ENCODE data around the gene MTSS2.

Gene MTSS2

GRCh38 chr16:70691223-70692129 lies 5.6 kb upstream of the MTSS2 start:
- no peak for TF ChIP-seq CTCF (IDR thresholded peaks at IDR 0.05; ENCODE audit: low read depth, low read length, missing control alignments)
- DNase-seq (ENCODE audit: extremely low read depth, low read depth): peak; percentile 88
- H3K4me3 ChIP-seq (replicated peaks; ENCODE audit: low read depth, low read length): no peak overlapping the region

- TF ChIP-seq CTCF (IDR thresholded peaks at IDR 0.05; ENCODE audit: low read depth, low read length, missing control alignments): no peak
- no peak overlapping the region for H3K4me3 ChIP-seq (replicated peaks; ENCODE audit: low read depth, low read length)
- no peak for DNase-seq (ENCODE audit: extremely low read depth, low read depth)
Observed at GRCh38 chr16:70689970-70690891, 4.4 kb upstream of the MTSS2 start.

DNA sequence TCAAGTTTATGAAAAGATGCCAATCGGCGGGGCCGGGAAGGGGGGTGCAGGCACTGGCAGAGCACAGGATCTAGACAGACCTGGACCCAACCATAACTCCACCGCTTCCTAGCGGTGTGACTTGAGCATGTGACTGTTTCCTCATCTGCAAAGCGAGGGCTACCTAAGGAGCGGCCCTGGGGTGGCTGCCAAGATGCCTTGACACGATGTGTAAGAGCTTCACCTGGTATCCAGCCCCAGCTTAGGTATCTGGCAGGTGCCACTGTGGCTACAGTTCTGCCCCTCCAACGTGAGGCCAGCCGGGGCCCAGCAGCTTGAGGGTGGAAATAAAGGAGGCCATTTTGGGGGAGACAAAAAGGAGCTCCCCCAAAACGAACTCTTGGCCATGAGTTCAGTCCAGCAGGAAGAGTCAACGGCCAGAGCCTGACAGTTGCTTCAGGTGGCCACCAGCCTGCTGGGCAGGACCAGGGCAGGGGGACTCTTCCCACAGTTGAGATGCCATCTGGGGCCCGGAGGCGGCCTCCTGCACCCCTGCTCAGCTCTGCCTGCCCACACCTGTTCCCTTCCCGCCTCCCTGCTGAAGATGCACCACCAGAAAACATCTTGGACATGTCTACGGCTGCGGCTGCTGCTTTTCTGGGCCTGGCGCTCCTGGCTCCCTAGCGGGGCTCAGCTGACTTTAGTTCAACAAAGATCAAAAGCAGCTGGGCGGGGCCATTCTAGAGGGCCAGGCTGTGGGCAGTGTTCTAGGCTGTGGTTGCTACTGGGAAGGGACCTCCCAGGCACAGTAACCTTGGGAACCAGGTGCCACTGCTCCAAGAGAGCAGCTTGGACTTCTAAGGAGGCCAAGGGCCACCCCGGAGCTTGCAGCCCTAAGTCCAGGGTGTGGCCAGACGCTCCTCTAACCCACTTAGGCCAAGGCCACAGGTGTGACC lies 3.4 kb upstream of the MTSS2 start:
- DNase-seq (ENCODE audit: extremely low read depth, low read depth): no peak
- no peak overlapping the region for H3K4me3 ChIP-seq (replicated peaks; ENCODE audit: low read depth, low read length)
- no peak for TF ChIP-seq CTCF (IDR thresholded peaks at IDR 0.05; ENCODE audit: low read depth, low read length, missing control alignments)

DNA sequence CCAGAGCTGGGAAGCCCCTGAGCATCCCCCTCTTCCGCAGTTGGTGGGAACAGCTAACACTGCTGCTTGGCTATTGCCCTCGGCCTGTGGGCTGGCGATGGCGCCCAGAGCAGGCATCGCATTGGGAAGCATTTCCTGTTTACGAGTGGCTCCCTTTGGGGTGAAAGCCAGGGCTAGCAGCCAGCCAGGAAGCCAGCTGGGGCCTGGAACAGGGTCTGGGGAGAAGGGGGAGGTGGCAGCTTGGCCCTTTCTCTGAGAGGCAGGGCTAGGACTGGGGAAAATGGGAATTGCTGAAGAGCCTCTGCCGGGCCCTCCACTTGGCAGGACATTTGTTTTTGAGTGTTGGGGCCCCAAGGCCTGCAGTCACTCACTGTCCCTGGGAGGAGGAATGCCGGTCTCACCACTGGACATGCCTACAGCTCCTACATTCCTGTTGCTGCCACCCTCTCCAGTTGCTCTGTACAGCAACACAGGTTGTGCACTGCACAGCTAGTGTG lies 2.4 kb upstream of the MTSS2 start:
- H3K4me3 ChIP-seq (replicated peaks; ENCODE audit: low read depth, low read length): no peak overlapping the region
- TF ChIP-seq CTCF (IDR thresholded peaks at IDR 0.05; ENCODE audit: low read depth, low read length, missing control alignments): no peak
- DNase-seq (ENCODE audit: extremely low read depth, low read depth): no peak

DNA sequence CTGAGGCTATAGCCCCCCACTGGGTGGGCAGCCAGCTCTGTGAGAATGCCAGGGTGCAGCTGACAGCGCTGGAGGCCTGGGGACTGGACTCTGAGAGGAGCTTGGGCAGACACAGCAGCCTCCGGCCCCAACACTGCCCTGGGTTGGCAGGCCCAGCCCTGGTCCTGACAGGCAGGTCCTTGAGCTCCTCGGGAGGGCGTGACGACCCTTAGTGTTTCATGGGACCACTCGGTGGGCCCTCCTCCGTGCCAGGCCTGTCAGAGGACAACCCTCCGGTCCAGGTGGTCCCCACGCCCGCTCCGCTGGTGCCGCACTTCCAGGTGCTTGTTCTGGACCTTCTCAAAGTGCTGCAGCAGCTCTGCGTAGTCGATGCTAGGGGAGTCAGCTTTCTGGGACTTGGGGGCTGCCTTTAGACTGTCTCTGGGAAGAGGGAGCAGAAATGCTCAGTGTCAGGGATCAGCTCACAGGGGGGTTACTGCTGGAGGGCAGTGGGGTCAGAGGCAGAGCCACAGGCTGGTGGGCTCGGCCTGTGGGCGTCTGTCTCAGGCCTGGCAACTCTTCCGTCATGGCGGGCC lies 1.9 kb upstream of the MTSS2 start:
- H3K4me3 ChIP-seq (replicated peaks; ENCODE audit: low read depth, low read length): no peak overlapping the region
- no peak for DNase-seq (ENCODE audit: extremely low read depth, low read depth)
- TF ChIP-seq CTCF (IDR thresholded peaks at IDR 0.05; ENCODE audit: low read depth, low read length, missing control alignments): no peak

Data from HFF-Myc (cell line).